ENCODE data around the gene PTPN1. TPM values are rescaled to one million over a fixed set of nuclear protein-coding genes. Genes with fewer than 3 reads are reported as not detected.

Gene PTPN1
- total and polyA plus RNA-seq, 2 experiments from 2014 or later, result 16.9 to 26.4 TPM

DNA sequence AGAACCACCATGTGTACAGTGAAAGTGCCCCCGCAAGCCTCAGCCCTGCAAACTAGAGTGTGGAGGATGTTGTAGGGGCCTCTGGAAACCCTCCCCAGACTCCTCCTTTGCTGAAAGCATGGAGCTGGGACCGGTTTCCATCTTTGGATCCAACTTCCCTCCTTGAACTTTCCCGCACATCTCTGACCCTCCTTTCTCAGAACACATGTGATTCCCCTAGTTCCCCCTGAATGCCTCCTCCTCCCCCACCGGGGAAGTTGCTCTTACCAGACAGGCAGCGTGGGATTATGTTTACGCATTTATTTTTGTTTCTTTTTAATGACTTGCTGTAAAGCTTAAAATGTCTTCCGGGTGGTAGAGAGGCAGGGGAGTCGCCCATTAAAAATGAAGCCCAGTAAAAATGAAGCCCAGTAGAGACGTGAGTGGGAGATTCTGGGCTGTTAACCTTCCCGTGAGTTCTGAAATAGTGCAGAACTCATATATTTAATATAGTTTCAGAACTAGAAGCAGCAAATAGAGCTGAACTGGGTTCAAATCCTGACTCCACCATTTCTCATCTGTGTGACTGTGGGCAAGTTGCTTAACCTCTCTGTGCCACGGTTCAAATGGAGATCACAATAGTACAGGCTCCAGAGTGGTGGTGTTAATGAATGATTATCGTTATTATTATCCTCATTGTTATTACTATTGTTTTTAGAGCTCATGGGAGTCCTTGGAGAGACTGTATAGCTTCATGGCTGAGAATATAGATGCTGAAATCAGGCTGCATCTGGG, 8.0 kb upstream of the PTPN1 start:
- H3K27ac Mint-ChIP-seq, result no peak overlapping the region
- no peak for TF ChIP-seq EZH2 (IDR thresholded peaks at IDR 0.05; ENCODE audit: low read depth, unreplicated experiment)
- TF ChIP-seq CREB1 (CRISPR knock-in tag; IDR thresholded peaks at IDR 0.05; ENCODE audit: low read depth), result no peak
- no peak for TF ChIP-seq REST (IDR thresholded peaks at IDR 0.05; ENCODE audit: unreplicated experiment)
- no peak for TF ChIP-seq ZNF331 (CRISPR knock-in tag; IDR thresholded peaks at IDR 0.05; ENCODE audit: low read depth)
- TF ChIP-seq STAT1 (IDR thresholded peaks at IDR 0.05; ENCODE audit: unreplicated experiment), result no peak
- no peak for TF ChIP-seq NANOG (IDR thresholded peaks at IDR 0.05; ENCODE audit: borderline replicate concordance)
- TF ChIP-seq ZNF114 (CRISPR knock-in tag; IDR thresholded peaks at IDR 0.05), result no peak
- TF ChIP-seq EZH2phosphoT487 (IDR thresholded peaks at IDR 0.05; ENCODE audit: unreplicated experiment), result no peak
- no peak for TF ChIP-seq POLR2AphosphoS5 (IDR thresholded peaks at IDR 0.05; ENCODE audit: low read depth)
- no peak for TF ChIP-seq CTCF (conservative IDR thresholded peaks at IDR 0.05; ENCODE audit: low read depth in 2 of 2)
- no peak for TF ChIP-seq ZNF462 (CRISPR knock-in tag; IDR thresholded peaks at IDR 0.05)
- no peak for TF ChIP-seq ETS1 (IDR thresholded peaks at IDR 0.05)
- TF ChIP-seq JUNB (IDR thresholded peaks at IDR 0.05; ENCODE audit: unreplicated experiment), result no peak

More for the DNA sequence above, 8.0 kb upstream of the PTPN1 start:
- ATAC-seq (no peak), DNase-seq (ENCODE audit: low spot score) (no peak)
- H3K79me2 ChIP-seq (replicated peaks; ENCODE audit: insufficient read depth), result no peaks in the 10 kb centered on the region
- 0 out of 3 replicates have a peak, but pooled peaks cover 3% of the 10 kb centered on the region for H3K4me1 Mint-ChIP-seq
- H3K4me3 Mint-ChIP-seq, result no peak overlapping the region; the same call in 2 of the 3 replicates
- H3K27me3 ChIP-seq (ENCODE audit: insufficient read depth), result no peaks in the 10 kb centered on the region
- peak overlapping the region; percentile 74; the same call in 1 of the 2 replicates for H2AFZ ChIP-seq
- no peaks in the 10 kb centered on the region; the same call in 1 of the 2 replicates for H3K9me2 ChIP-seq (ENCODE audit: insufficient read depth)
- no peaks in the 10 kb centered on the region for H3F3A ChIP-seq (replicated peaks; ENCODE audit: low read depth)
- H3K27me3 Mint-ChIP-seq (ENCODE audit: insufficient read depth, low read depth, poor library complexity), result no peaks in the 10 kb centered on the region
- H3K4me1 ChIP-seq (ENCODE audit: insufficient read depth), result no peaks in the 10 kb centered on the region
- no peaks in the 10 kb centered on the region for H4K20me1 ChIP-seq (replicated peaks; ENCODE audit: insufficient read depth)
- H3K36me3 ChIP-seq (ENCODE audit: insufficient read depth), result no peaks in the 10 kb centered on the region
- no peaks in the 10 kb centered on the region for H3K9me3 Mint-ChIP-seq
- no peaks in the 10 kb centered on the region for H3K36me3 Mint-ChIP-seq (ENCODE audit: low read depth)
- H3K4me2 ChIP-seq, result no peak overlapping the region
- no peak overlapping the region for H3K27ac ChIP-seq (ENCODE audit: low read depth)
- H3K4me3 ChIP-seq, result no peak overlapping the region

Measured in GM23338 (cell line).